Sciatic nerve (tissue), 2 donors: ENCODE measurements around the gene CCDC40. TPM values are rescaled to one million over a fixed set of nuclear protein-coding genes. Genes with fewer than 3 reads are reported as not detected.
"Not testable (repeated sequence)": the region's sequence is repeated elsewhere in the genome, so short reads cannot be mapped to it uniquely, and the experiment has no call there.

Experiments
- ATAC-seq: fragments of 200-7000 bp; cut with Tn5 transposase; one replicate; pipeline ENCODE4 v1.9.1; 2020; ENCODE audit warnings: mild to moderate bottlenecking, moderate library complexity
- DNase-seq: peaks from one replicate; pipeline ENCODE4 v3.0.0-alpha.2; 2020; ENCODE audit warnings: low spot score
- intact Hi-C: fragments of 100-400 bp; cut with DNase I; formaldehyde crosslinking; loops from one replicate; pipeline ENCODE4 v1.14.2; 2022
- total RNA-seq: library from RNA; stranded (reverse); fragmentation: NEBNext Ultra II Directional; extraction: Animal tissue kit (Norgen Biotek cat#: 25700); gene quantifications from one replicate; pipeline ENCODE4 v1.2.1, GENCODE V29; 2021
- donor health status: DM: no; HTN: no; CAD: no.
- donor health status: DM: no; HTN: no; CAD: no.

The CCDC40 gene, protein sequence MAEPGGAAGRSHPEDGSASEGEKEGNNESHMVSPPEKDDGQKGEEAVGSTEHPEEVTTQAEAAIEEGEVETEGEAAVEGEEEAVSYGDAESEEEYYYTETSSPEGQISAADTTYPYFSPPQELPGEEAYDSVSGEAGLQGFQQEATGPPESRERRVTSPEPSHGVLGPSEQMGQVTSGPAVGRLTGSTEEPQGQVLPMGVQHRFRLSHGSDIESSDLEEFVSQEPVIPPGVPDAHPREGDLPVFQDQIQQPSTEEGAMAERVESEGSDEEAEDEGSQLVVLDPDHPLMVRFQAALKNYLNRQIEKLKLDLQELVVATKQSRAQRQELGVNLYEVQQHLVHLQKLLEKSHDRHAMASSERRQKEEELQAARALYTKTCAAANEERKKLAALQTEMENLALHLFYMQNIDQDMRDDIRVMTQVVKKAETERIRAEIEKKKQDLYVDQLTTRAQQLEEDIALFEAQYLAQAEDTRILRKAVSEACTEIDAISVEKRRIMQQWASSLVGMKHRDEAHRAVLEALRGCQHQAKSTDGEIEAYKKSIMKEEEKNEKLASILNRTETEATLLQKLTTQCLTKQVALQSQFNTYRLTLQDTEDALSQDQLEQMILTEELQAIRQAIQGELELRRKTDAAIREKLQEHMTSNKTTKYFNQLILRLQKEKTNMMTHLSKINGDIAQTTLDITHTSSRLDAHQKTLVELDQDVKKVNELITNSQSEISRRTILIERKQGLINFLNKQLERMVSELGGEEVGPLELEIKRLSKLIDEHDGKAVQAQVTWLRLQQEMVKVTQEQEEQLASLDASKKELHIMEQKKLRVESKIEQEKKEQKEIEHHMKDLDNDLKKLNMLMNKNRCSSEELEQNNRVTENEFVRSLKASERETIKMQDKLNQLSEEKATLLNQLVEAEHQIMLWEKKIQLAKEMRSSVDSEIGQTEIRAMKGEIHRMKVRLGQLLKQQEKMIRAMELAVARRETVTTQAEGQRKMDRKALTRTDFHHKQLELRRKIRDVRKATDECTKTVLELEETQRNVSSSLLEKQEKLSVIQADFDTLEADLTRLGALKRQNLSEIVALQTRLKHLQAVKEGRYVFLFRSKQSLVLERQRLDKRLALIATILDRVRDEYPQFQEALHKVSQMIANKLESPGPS
- 12.6 TPM for total RNA-seq

GRCh38 chr17:80035937-80036714, at the start of gene CCDC40:
CCDC40 (plus strand) TSS chr17:80036642; CDS start chr17:80036663, 21 bp downstream.
- peak; percentile 92 for DNase-seq
- ATAC-seq = peak; percentile 94
- intact Hi-C loops = no loop called here

GRCh38 chr17:79987187-79987934, 49.1 kb upstream of the CCDC40 start:
- intact Hi-C loops = loop anchor here (10.0 kb wide), 1 partner anchor 143 kb away; no protein-coding TSS in a partner anchor
- DNase-seq (peak; percentile 41), ATAC-seq (no peak)

DNA sequence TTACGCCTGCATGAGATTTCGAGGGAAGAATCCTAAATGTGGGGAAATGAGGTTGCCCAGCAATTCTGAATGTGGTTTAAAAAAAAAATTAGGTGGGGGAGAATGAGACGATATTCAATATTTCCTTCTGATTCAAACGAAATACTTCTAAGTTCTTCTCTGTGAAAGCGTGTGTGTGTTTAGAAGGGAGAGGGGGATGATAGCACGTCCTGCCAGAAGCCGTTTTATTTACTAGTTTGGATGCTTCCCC, 48.6 kb upstream of the CCDC40 start:
- intact Hi-C loops = loop anchor here (10.0 kb wide), 1 partner anchor 143 kb away; no protein-coding TSS in a partner anchor
- no peak for DNase-seq
- ATAC-seq = no peak

DNA sequence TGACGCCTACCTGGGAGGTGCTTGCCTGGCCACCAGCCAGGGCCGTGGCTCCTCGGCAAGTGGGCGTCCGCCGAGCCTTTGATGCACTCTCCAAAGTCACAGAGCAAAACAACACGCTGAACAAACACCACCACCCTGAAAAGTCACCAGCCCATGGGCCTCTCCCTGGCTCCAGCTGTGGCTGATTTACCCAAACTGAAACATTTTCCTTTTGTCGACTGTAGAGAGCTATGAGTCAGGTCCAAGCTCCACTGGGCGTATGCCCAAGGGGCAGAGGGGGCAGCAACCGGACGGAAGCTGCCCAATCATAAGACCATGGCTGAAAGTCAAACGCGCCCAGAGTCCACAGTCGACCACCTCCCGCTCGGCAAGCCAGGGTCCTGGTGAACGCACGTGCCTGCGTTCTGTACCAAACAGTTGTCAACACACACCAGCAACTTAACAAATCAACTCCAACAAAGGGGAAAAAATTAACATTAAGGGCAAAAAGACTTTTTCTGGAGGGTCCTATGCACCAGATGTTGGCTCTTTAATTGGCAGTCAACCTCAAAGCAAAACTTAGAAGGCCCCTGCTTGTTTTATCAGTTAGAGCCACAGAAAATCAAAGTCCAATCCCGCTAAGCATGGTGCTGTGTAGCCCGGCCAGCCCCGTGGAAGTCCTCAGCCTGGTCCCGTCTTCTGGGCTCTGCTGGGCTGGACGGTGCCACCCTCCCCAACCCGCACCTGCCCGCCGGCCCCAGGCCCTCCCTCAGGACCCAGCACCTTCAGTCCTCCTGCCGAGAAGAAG, 48.1 kb upstream of the CCDC40 start:
- peak; percentile 67 for DNase-seq
- ATAC-seq = peak; percentile 50
- intact Hi-C loops = loop anchor here (10.0 kb wide), 1 partner anchor 144 kb away; no protein-coding TSS in a partner anchor

GRCh38 chr17:79989106-79989835, 47.2 kb upstream of the CCDC40 start:
- no peak for ATAC-seq
- no peak for DNase-seq
- intact Hi-C loops = loop anchor here (10.0 kb wide), 1 partner anchor 144 kb away; no protein-coding TSS in a partner anchor

DNA sequence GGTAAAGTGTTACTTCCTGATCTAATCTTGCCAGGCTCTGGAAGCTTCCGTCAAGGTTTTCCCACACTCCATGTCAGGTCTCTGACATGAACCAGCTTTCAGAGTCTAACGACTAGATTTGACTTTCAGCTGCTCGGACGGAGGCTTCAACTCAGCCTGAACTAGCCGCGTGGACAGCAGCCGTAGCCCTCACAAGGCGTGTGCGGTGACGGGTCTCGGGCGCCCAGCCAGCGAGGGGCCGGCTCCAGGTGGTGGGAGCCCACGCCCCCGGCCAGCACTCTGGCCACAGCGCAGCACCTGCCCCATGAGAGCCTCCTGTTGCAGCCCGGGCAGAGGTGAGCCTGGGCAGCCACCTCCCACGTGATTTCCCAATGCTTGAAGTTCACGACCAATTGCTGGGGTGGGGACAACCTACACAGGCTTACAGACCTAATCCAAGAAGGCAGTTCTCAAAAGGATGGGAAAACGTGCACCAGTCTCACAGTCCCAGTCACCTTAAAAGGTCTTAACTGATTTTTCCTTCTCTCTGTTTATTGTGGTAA, 46.3 kb upstream of the CCDC40 start:
- intact Hi-C loops = no loop called here
- no peak for ATAC-seq
- DNase-seq = no peak

- ATAC-seq = no peak
- intact Hi-C loops = no loop called here
- no peak for DNase-seq
Measured at GRCh38 chr17:79990704-79991103, 45.7 kb upstream of the CCDC40 start.

DNA sequence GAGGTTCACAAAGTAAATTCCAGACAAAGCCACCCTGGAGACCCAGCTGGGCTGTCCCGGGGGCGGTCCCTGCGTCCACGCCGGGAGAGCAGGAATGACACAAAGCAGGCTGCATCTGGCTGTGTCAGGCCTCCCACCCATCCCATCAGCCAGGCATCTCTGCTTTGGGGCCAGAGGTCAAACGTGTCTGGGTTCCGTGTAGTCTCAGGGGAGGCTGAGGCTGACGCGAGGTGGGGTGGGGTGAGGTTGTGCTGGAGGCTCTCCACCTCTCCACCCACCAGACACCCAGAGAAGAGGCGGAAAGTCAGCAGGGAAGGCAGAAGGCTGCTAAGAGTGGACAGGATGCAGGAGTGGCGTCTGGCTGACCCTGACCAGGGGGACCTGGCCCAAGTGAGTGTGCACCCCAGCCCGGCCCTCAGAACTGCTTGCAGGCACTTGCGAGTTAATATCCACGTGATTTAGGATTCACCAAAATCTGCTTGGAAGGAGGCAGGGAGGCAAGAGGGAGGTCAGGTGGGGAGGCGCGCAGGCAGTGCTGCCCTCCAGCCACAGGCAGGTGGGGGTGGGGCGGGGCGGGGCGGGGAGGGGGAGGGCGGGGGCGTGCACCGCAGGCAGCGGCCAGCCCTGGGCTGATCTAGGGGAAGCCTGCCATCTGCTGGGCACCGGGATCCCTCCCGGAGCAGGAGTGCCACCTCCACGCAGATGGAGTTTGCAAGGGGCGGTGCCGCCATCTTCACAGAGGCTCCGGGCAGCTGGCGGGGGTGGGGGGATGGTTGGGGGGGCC, 45.1 kb upstream of the CCDC40 start:
- DNase-seq (peak; percentile 88), ATAC-seq (peak; percentile 77)
- intact Hi-C loops = no loop called here

DNA sequence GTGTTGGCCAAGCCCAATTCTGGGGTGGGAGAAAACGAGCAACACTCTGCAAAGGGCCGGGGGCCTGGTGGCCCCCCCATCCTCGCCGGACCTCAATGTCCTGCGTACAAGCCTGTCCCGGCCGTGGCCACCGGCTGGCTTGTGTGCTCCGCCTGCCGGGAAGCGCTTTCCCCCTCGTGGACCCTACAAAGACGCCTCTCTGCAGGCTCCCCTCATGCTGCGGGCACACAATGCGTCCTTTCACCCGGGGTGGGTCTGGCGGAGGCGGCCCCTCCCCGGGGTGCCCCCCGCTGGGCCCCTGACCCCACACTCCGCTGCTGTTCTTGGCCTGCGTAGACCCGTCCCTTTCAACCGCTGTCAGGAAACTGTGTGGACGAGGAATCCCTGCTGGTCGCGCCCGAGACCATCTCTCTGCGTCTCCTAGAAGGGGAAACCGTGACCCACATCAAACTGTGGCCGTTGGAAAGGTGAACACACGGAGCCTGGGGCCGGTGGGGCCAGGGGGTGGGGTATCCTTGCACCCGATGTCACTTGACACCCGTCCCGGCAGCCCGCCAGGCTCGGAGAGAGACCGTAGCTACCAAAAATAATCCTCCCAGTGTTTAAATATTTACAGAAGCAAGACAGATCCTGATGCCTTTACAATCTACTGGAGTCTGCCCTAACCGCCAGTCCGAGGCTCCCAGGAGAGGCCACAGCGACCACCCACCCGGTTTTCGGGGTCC, 44.4 kb upstream of the CCDC40 start:
- ATAC-seq (peak; percentile 33), DNase-seq (no peak)
- intact Hi-C loops = no loop called here

- no peak for ATAC-seq
- DNase-seq = no peak
- intact Hi-C loops = no loop called here
Measured at GRCh38 chr17:79992649-79993389, 43.6 kb upstream of the CCDC40 start.

DNA sequence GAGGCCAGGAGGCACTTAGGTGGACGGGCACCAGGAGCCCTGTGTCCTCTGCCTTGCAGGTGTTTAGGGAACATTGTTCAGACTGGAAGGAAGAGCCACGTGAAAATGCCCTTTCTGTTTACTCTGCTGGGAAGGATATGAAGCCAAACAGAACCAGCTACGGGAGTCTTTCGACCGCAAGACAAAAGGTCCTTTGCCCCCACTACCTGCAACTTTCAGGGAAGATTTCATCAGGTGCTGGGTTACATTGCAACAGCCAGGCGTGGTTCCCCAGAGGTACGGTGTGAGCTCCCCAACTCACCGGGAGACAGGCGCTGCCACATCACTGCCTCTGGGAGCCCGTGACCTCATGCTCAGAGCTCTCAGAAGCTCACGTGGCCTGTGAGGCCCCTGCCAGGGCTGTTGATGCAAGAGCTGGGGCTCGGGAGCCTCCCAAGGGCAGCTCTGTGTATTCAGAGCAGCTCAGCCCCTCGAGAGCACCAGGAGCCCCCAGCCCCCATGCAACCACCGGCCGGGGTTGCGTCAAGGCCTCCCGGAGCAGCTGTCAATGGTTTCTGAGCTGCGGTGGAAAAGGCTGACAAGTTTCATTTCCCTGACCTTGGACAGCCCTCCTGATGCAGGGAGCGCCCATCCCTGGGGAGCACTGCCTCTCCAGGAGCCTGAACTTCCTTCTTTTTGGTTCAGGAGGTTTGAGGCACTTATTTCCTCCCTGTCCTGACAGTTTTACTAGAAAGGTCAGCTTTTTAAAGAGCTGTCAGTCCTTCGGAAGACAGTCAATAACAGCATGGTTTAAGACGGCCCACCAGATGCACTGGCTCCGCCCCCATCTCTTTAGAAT, 42.8 kb upstream of the CCDC40 start:
- ATAC-seq (peak; percentile 78), DNase-seq (peak; percentile 81)
- intact Hi-C loops = no loop called here

GRCh38 chr17:79994228-79994569, 42.2 kb upstream of the CCDC40 start:
- intact Hi-C loops, DNase-seq, ATAC-seq: not testable (repeated sequence)

DNA sequence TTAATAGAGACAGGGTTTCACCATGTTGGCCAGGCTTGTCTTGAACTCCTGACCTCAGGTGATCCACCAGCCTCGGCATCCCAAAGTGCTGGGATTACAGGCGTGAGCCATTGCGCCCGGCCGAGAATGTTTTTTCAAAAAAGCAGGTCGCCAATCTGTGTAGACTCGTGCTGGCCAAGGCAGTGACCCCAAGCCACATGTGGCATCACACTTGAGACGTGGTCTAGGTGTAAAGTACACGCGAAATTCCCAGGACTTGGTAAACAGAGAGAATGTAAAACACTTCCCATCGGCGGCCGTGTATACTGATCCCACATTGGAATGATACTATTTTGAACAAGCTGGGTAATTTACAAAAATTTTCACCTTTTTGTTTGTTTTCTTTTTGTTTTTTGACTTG, 41.8 kb upstream of the CCDC40 start:
- DNase-seq (no peak), ATAC-seq (no peak)
- intact Hi-C loops = no loop called here

DNA sequence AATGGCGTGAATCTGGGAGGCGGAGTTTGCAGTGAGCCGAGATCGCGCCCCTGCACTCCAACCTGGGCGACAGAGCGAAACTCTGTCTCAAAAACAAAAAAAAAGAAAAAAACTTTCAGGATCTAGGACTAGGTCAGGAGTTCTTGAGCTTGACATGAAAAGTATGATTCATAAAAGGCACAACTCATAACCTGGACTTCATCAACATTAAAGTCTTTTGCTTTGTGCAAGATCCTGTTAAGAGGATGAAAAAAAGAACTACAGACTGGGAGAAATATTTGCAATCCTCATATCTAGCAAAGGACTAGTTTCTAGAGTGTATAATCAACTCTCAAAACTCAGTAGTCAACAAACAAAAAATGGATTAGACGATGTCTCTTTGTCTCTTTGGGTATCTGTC, 40.7 kb upstream of the CCDC40 start:
- intact Hi-C loops = no loop called here
- DNase-seq (no peak), ATAC-seq (no peak)
